HCT116 (cell line): ENCODE measurements around the gene DUS3L.

Experiments used
- CTCF ChIP-seq, 3 experiments: fragments of 200-600 bp in 1 of 3; sonication (generic) in 1 of 3; IDR thresholded peaks in 2 of 3; conservative IDR thresholded peaks in 1 of 3; 2 replicates each; pipeline ENCODE4 v1.5.1; 2012 to 2017; ENCODE audit warnings: low read depth in 2 of 3, low read length in 2 of 3, antibody characterized with exemption in 1 of 3, borderline replicate concordance in 1 of 3, control low read depth in 1 of 3, mild to moderate bottlenecking in 1 of 3, mixed read lengths in 1 of 3, mixed run types in 1 of 3, moderate library complexity in 1 of 3; ENCODE audit not compliant: insufficient read depth in 1 of 3
- EGR1 ChIP-seq: IDR thresholded peaks from 2 replicates; pipeline ENCODE4 v1.6.1; 2012; ENCODE audit warnings: low read depth
- EZH2 ChIP-seq: fragments of 200-600 bp; sonication (generic); IDR thresholded peaks from 2 replicates; pipeline ENCODE4 v1.6.1; 2017; ENCODE audit warnings: antibody characterized with exemption, mixed run types
- MAX ChIP-seq: IDR thresholded peaks from 2 replicates; pipeline ENCODE4 v1.6.1; 2012
- POLR2A ChIP-seq: IDR thresholded peaks from 2 replicates; pipeline ENCODE4 v1.7.0; 2011; ENCODE audit warnings: borderline replicate concordance; ENCODE audit not compliant: insufficient read depth, insufficient read length; ENCODE audit errors: extremely low read depth
- POLR2AphosphoS5 ChIP-seq: IDR thresholded peaks from 2 replicates; pipeline ENCODE4 v1.6.1; 2011; ENCODE audit warnings: mild to moderate bottlenecking, low read depth, low read length, moderate library complexity
- RAD21 ChIP-seq: IDR thresholded peaks from 2 replicates; pipeline ENCODE4 v1.6.1; 2012; ENCODE audit warnings: low read depth, mild to moderate bottlenecking
- REST ChIP-seq: IDR thresholded peaks from 2 replicates; pipeline ENCODE4 v1.6.1; 2012; ENCODE audit warnings: low read depth
- SIN3A ChIP-seq: IDR thresholded peaks from 2 replicates; pipeline ENCODE4 v1.6.1; 2012; ENCODE audit warnings: low read depth
- SP1 ChIP-seq: IDR thresholded peaks from 2 replicates; pipeline ENCODE4 v1.6.1; 2012; ENCODE audit warnings: low read depth
- TCF7L2 ChIP-seq: IDR thresholded peaks from 2 replicates; pipeline ENCODE4 v1.7.0; 2011; ENCODE audit warnings: borderline replicate concordance, inconsistent platforms; ENCODE audit not compliant: insufficient read depth, insufficient read length; ENCODE audit errors: extremely low read depth
- ZFX ChIP-seq: fragments of 450-650 bp; IDR thresholded peaks from 2 replicates; pipeline ENCODE4 v1.6.1; 2017

GRCh38 chr19:5775668-5776309 lies 15.2 kb downstream of the DUS3L start:
- no peak for TF ChIP-seq CTCF (IDR thresholded peaks at IDR 0.05 in 2 of 3, conservative IDR thresholded peaks at IDR 0.05 in 1 of 3; ENCODE audit: borderline replicate concordance in 1 of 3, insufficient read depth in 1 of 3, low read depth in 2 of 3, low read length in 2 of 3)
- TF ChIP-seq POLR2A, result no peak
- no peak for TF ChIP-seq TCF7L2
- TF ChIP-seq EZH2, result no peak
- TF ChIP-seq RAD21, result no peak
- TF ChIP-seq MAX, result no peak
- no peak for TF ChIP-seq POLR2AphosphoS5
- no peak for TF ChIP-seq REST
- TF ChIP-seq SP1, result no peak
- no peak for TF ChIP-seq ZFX
- no peak for TF ChIP-seq SIN3A
- no peak for TF ChIP-seq EGR1
